ENCODE results near the gene MYO3B.

DNA sequence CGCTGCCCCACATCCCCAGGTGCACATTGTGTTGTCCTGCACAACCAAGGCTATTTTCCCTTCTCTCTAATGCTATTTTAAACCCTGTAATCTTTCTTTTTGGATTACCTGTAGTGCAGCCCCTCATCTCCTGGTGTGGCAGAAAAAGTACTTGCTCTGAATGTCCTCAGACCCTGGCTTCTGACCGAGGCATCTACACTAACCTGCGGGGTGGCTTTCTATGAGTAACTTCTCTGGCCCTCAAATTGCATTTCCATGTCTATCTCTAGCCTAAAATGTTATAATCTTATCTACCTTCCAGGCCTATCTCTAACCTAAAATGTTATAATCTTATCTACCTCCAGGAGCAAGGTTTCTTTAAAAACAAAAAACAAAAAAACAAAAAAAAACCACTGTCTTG, 519.0 kb downstream of the MYO3B start:
- TF ChIP-seq, protein P1, sequence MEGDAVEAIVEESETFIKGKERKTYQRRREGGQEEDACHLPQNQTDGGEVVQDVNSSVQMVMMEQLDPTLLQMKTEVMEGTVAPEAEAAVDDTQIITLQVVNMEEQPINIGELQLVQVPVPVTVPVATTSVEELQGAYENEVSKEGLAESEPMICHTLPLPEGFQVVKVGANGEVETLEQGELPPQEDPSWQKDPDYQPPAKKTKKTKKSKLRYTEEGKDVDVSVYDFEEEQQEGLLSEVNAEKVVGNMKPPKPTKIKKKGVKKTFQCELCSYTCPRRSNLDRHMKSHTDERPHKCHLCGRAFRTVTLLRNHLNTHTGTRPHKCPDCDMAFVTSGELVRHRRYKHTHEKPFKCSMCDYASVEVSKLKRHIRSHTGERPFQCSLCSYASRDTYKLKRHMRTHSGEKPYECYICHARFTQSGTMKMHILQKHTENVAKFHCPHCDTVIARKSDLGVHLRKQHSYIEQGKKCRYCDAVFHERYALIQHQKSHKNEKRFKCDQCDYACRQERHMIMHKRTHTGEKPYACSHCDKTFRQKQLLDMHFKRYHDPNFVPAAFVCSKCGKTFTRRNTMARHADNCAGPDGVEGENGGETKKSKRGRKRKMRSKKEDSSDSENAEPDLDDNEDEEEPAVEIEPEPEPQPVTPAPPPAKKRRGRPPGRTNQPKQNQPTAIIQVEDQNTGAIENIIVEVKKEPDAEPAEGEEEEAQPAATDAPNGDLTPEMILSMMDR (IDR thresholded peaks at IDR 0.05; ENCODE audit: extremely low read depth in 1 of 2, insufficient read depth in 1 of 2, low read depth in 1 of 2, low read length in 2 of 2), result no peak
- TF ChIP-seq EZH2 (IDR thresholded peaks at IDR 0.05; ENCODE audit: borderline replicate concordance, low read depth, low read length, severe bottlenecking), result no peak
- TF ChIP-seq POLR2A (IDR thresholded peaks at IDR 0.05; ENCODE audit: low read depth, low read length), result no peak
- no peak for TF ChIP-seq MYC (IDR thresholded peaks at IDR 0.05; ENCODE audit: low read depth, low read length)
- TF ChIP-seq FOS (IDR thresholded peaks at IDR 0.05; ENCODE audit: borderline replicate concordance, insufficient read depth, low read length), result no peak
- TF ChIP-seq, protein P2, sequence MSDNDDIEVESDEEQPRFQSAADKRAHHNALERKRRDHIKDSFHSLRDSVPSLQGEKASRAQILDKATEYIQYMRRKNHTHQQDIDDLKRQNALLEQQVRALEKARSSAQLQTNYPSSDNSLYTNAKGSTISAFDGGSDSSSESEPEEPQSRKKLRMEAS (IDR thresholded peaks at IDR 0.05; ENCODE audit: insufficient read depth, insufficient read length), result no peak
- TF ChIP-seq POLR2AphosphoS5 (IDR thresholded peaks at IDR 0.05; ENCODE audit: insufficient read depth, low read depth, low read length), result no peak
- no peak for TF ChIP-seq GATA2 (IDR thresholded peaks at IDR 0.05; ENCODE audit: insufficient read depth, insufficient read length, low read depth, low read length)
- TF ChIP-seq JUN (IDR thresholded peaks at IDR 0.05; ENCODE audit: borderline replicate concordance, insufficient read depth, insufficient read length, low read depth), result no peak
